ENCODE measurements around the gene METTL1. TPM values are rescaled to one million over a fixed set of nuclear protein-coding genes. Genes with fewer than 3 reads are reported as not detected.

Gene METTL1
- total RNA-seq, 1 experiment from 2014 or later, result 37.8 TPM

GRCh38 chr12:57726884-57727757 lies 44.8 kb downstream of the METTL1 start:
- Mint-ChIP-seq H3K36me3 (ENCODE audit: insufficient read depth, unreplicated experiment) (peaks cover 12% of the 10 kb centered on the region), H3K27me3 (ENCODE audit: insufficient read depth, unreplicated experiment) (peaks cover 16% of the 10 kb centered on the region), H3K4me3 (ENCODE audit: unreplicated experiment) (peak overlapping the region; percentile 85), H3K4me1 (ENCODE audit: low read depth, unreplicated experiment) (no peaks in the 10 kb centered on the region), H3K9me3 (ENCODE audit: unreplicated experiment) (no peaks in the 10 kb centered on the region), H3K27ac (ENCODE audit: unreplicated experiment) (no peak overlapping the region)
- ChIA-PET POLR2A (no interaction called here), CTCF (interaction anchor here (2.0 kb wide), 1 partner anchor 9 kb away, joined by 32 read pairs; no protein-coding TSS in a partner anchor)
- no peaks in the 10 kb centered on the region for H3K4me1 ChIP-seq
- TF ChIP-seq CTCF (IDR thresholded peaks at IDR 0.05; ENCODE audit: insufficient read depth in 1 of 2, low read depth in 1 of 2, low read length in 1 of 2, severe bottlenecking in 1 of 2, unreplicated experiment in 1 of 2), result no peak
- H3K9me3 ChIP-seq, result no peaks in the 10 kb centered on the region
- no TSS peak for BruUV-seq (replicated peaks)
- no peaks in the 10 kb centered on the region for H3K27me3 ChIP-seq (replicated peaks; ENCODE audit: control insufficient read depth, insufficient read depth, low read length)
- no peaks in the 10 kb centered on the region for H3K36me3 ChIP-seq (ENCODE audit: control insufficient read depth, insufficient read depth, low read length)
- DNase-seq, result no peak
- intact Hi-C loops (cut with micrococcal nuclease; ENCODE audit: unreplicated experiment), result loop anchor here (1.0 to 5.0 kb wide), 2 partner anchors 9 to 205 kb away; partner anchors contain the start of genes DDIT3 and MBD6
- peak overlapping the region; percentile 55 for H3K4me3 ChIP-seq (ENCODE audit: low read depth, low read length)

- Mint-ChIP-seq H3K27ac (ENCODE audit: unreplicated experiment) (peak overlapping the region; percentile 45), H3K36me3 (ENCODE audit: insufficient read depth, unreplicated experiment) (peaks cover 12% of the 10 kb centered on the region), H3K4me3 (ENCODE audit: unreplicated experiment) (peak overlapping the region; percentile 85), H3K9me3 (ENCODE audit: unreplicated experiment) (no peaks in the 10 kb centered on the region), H3K4me1 (ENCODE audit: low read depth, unreplicated experiment) (no peaks in the 10 kb centered on the region), H3K27me3 (ENCODE audit: insufficient read depth, unreplicated experiment) (peaks cover 12% of the 10 kb centered on the region)
- no peaks in the 10 kb centered on the region for H3K9me3 ChIP-seq
- TF ChIP-seq CTCF (IDR thresholded peaks at IDR 0.05; ENCODE audit: insufficient read depth in 1 of 2, low read depth in 1 of 2, low read length in 1 of 2, severe bottlenecking in 1 of 2, unreplicated experiment in 1 of 2), result peak; percentile 76 to 89
- no peaks in the 10 kb centered on the region for H3K36me3 ChIP-seq (ENCODE audit: control insufficient read depth, insufficient read depth, low read length)
- POLR2A ChIA-PET, result no interaction called here
- peak overlapping the region; percentile 55 for H3K4me3 ChIP-seq (ENCODE audit: low read depth, low read length)
- intact Hi-C loops (cut with micrococcal nuclease; ENCODE audit: unreplicated experiment), result loop anchor here (1.0 to 5.0 kb wide), 2 partner anchors 10 to 204 kb away; partner anchors contain the start of genes DDIT3 and MBD6
- H3K27me3 ChIP-seq (replicated peaks; ENCODE audit: control insufficient read depth, insufficient read depth, low read length), result no peaks in the 10 kb centered on the region
- CTCF ChIA-PET, result interaction anchor here (0.6 to 2.0 kb wide), 7 partner anchors 10 to 273 kb away, joined by 3 to 32 read pairs (median 5); partner anchors contain the start of gene TSPAN31
- peak; percentile 83 to 91 for DNase-seq
- BruUV-seq (replicated peaks), result no TSS peak
- no peaks in the 10 kb centered on the region for H3K4me1 ChIP-seq
Observed at GRCh38 chr12:57726151-57726883, 45.6 kb downstream of the METTL1 start.

GRCh38 chr12:57725851-57726150 lies 46.1 kb downstream of the METTL1 start:
- no peaks in the 10 kb centered on the region for H3K9me3 ChIP-seq
- H3K4me3 ChIP-seq (ENCODE audit: low read depth, low read length), result peak overlapping the region; percentile 55
- no TSS peak for BruUV-seq (replicated peaks)
- no peak for TF ChIP-seq CTCF (IDR thresholded peaks at IDR 0.05; ENCODE audit: insufficient read depth in 1 of 2, low read depth in 1 of 2, low read length in 1 of 2, severe bottlenecking in 1 of 2, unreplicated experiment in 1 of 2)
- H3K27me3 Mint-ChIP-seq (ENCODE audit: insufficient read depth, unreplicated experiment), result peaks cover 12% of the 10 kb centered on the region
- intact Hi-C loops (cut with micrococcal nuclease; ENCODE audit: unreplicated experiment), result loop anchor here (1.0 to 5.0 kb wide), 2 partner anchors 10 to 204 kb away; partner anchors contain the start of genes DDIT3 and MBD6
- no peaks in the 10 kb centered on the region for H3K4me1 Mint-ChIP-seq (ENCODE audit: low read depth, unreplicated experiment)
- CTCF ChIA-PET, result interaction anchor here (0.6 to 2.0 kb wide), 7 partner anchors 10 to 273 kb away, joined by 3 to 32 read pairs (median 5); partner anchors contain the start of gene TSPAN31
- DNase-seq, result no peak
- peaks cover 12% of the 10 kb centered on the region for H3K36me3 Mint-ChIP-seq (ENCODE audit: insufficient read depth, unreplicated experiment)
- H3K4me1 ChIP-seq, result no peaks in the 10 kb centered on the region
- peak overlapping the region; percentile 85 for H3K4me3 Mint-ChIP-seq (ENCODE audit: unreplicated experiment)
- no peaks in the 10 kb centered on the region for H3K36me3 ChIP-seq (ENCODE audit: control insufficient read depth, insufficient read depth, low read length)
- H3K9me3 Mint-ChIP-seq (ENCODE audit: unreplicated experiment), result no peaks in the 10 kb centered on the region
- POLR2A ChIA-PET, result no interaction called here
- H3K27ac Mint-ChIP-seq (ENCODE audit: unreplicated experiment), result peak overlapping the region; percentile 45
- no peaks in the 10 kb centered on the region for H3K27me3 ChIP-seq (replicated peaks; ENCODE audit: control insufficient read depth, insufficient read depth, low read length)

Data from Caco-2 (cell line).